ENCODE results near the gene ZNF529.

Gene ZNF529

DNA sequence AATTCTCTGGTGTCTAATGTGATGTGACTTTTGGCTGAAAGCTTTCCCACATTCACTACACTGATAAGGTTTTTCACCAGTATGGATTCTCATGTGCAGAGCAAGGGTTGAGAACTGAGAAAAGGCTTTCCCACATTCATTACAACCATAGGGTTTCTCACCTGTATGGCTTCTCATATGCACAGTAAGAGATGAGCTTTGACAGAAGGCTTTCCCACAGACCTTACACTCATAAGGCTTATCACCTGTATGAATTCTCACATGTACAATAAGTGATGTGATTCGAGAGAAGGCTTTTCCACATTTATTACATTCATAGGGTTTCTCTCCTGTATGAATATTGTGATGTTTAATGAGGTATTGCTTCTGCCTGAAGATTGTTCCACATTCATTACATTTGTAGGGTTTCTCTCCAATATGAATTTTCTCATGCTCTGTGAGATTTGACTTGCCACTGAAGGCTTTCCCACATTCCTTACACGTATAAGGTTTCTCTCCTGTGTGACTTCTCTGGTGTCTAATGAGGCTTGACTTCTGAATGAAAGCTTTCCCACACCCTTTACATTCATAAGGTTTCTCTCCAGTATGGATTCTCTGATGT is 59.0 kb downstream of the ZNF529 start:
- DNase-seq (ENCODE audit: low spot score) (no peak), FAIRE-seq (no peak)

DNA sequence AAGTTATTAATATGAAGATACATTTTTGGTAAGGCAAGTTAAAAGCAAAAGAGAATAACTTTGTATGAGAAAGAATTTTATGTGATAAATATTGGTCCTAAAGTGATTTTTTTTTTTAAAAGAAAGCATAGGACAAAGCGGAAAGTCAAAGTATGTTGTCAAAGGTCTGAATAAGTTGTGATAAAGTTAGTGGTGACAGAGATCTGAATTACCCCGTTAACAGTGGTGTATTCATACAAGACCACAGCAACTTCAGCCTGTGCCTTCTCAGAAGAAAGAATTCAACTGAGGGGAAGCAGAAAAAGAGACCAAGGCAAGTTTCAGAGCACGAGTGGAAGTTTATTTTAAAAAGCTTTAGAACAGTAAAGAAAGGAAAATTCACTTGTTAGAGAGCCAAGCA is 64.8 kb downstream of the ZNF529 start:
- no peak for FAIRE-seq
- no peak for DNase-seq (ENCODE audit: low spot score)

DNA sequence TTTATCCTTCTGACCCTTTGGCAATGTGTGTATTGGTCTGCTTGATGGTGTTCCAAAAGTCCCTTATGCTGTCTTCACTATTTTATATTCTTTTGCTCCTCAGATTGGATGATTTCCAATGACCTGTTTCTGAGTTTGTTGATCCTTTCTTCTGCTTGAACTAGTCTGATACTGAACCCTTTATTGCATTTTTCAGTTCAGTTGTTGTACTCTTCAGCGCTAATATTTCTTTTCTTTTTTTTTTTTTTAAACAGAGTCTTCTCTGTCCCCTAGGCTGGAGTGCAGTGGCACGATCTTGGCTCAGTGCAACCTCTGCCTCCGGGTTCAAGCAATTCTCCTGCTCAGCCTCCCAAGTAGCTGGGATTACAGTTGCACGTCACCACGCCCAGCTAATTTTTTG is 71.1 kb downstream of the ZNF529 start:
- FAIRE-seq (no peak), DNase-seq (ENCODE audit: low spot score) (no peak)

DNA sequence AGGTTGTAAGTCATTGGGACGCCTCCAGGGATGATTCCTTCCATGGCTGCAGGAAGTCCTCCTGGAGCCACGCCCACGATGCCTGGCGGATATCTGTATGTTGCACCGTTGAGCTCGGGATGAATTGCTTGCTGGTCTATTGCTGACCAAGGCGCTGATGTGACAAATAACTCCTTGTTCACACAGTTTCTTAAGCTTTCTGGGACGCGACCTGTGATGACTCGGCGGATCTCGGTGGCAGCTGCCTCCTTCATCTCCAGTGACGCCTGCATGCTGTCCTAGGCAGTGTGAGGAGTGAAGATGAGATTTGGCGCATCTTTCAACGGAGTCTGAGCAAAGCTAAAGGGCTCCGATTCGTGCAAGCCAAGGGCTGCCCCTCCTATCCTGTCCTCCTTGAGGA is 76.1 kb downstream of the ZNF529 start:
- DNase-seq (ENCODE audit: low spot score) (no peak), FAIRE-seq (no peak)
